HEK293 (cell line): ENCODE results near the gene NPR2.

Experiments
- BCL11B ChIP-seq: fragments of 450-650 bp; formaldehyde crosslinking; IDR thresholded peaks from 2 replicates; pipeline ENCODE4 v1.5.1; 2016; ENCODE audit warnings: low read depth, missing biosample characterization, missing genetic modification characterization
- KLF7 ChIP-seq: fragments of 450-650 bp; formaldehyde crosslinking; IDR thresholded peaks from 2 replicates; pipeline ENCODE4 v1.5.1; 2016; ENCODE audit warnings: missing biosample characterization, missing genetic modification characterization, borderline replicate concordance
- PRDM10 ChIP-seq: fragments of 450-650 bp; formaldehyde crosslinking; IDR thresholded peaks from 2 replicates; pipeline ENCODE4 v1.5.1; 2016; ENCODE audit warnings: missing biosample characterization, missing genetic modification characterization
- WT1 ChIP-seq: fragments of 450-650 bp; formaldehyde crosslinking; IDR thresholded peaks from 2 replicates; pipeline ENCODE4 v1.5.1; 2016; ENCODE audit warnings: missing biosample characterization, missing genetic modification characterization
- YY1 ChIP-seq: fragments of 450-650 bp; formaldehyde crosslinking; IDR thresholded peaks from 2 replicates; pipeline ENCODE4 v1.5.1; 2018; ENCODE audit warnings: missing biosample characterization, missing genetic modification characterization
- ZBTB11 ChIP-seq: fragments of 450-650 bp; formaldehyde crosslinking; conservative IDR thresholded peaks from 2 replicates; pipeline ENCODE4 v1.5.1; 2016; ENCODE audit warnings: low read depth, missing biosample characterization, missing genetic modification characterization
- ZNF10 ChIP-seq: fragments of 450-650 bp; formaldehyde crosslinking; IDR thresholded peaks from 2 replicates; pipeline ENCODE4 v1.5.1; 2017; ENCODE audit warnings: missing biosample characterization, missing genetic modification characterization
- ZNF157 ChIP-seq: fragments of 450-650 bp; formaldehyde crosslinking; IDR thresholded peaks from 2 replicates; pipeline ENCODE4 v1.5.1; 2016; ENCODE audit warnings: missing biosample characterization, missing genetic modification characterization
- ZNF223 ChIP-seq: fragments of 450-650 bp; formaldehyde crosslinking; IDR thresholded peaks from 2 replicates; pipeline ENCODE4 v1.5.1; 2016; ENCODE audit warnings: missing biosample characterization, missing genetic modification characterization
- ZNF280C ChIP-seq: fragments of 450-650 bp; formaldehyde crosslinking; IDR thresholded peaks from 2 replicates; pipeline ENCODE4 v1.5.1; 2016; ENCODE audit warnings: missing biosample characterization, missing genetic modification characterization
- ZNF280D ChIP-seq: fragments of 450-650 bp; formaldehyde crosslinking; IDR thresholded peaks from 2 replicates; pipeline ENCODE4 v1.5.1; 2016; ENCODE audit warnings: missing biosample characterization, missing genetic modification characterization
- ZNF292 ChIP-seq: fragments of 450-650 bp; formaldehyde crosslinking; IDR thresholded peaks from 2 replicates; pipeline ENCODE4 v1.5.1; 2016; ENCODE audit warnings: low read depth, missing biosample characterization, missing genetic modification characterization, borderline replicate concordance
- ZNF335 ChIP-seq: fragments of 450-650 bp; formaldehyde crosslinking; conservative IDR thresholded peaks from 2 replicates; pipeline ENCODE4 v1.5.1; 2016; ENCODE audit warnings: missing biosample characterization, missing genetic modification characterization
- ZNF350 ChIP-seq: fragments of 450-650 bp; formaldehyde crosslinking; IDR thresholded peaks from 2 replicates; pipeline ENCODE4 v1.5.0; 2017; ENCODE audit warnings: missing biosample characterization, mild to moderate bottlenecking, missing genetic modification characterization
- ZNF37A ChIP-seq: fragments of 450-650 bp; IDR thresholded peaks from 2 replicates; pipeline ENCODE4 v1.5.1; 2018; ENCODE audit warnings: missing biosample characterization, missing genetic modification characterization
- ZNF518A ChIP-seq: fragments of 450-650 bp; formaldehyde crosslinking; conservative IDR thresholded peaks from 2 replicates; pipeline ENCODE4 v1.5.1; 2016; ENCODE audit warnings: low read depth, missing biosample characterization, missing genetic modification characterization
- ZNF521 ChIP-seq: fragments of 450-650 bp; formaldehyde crosslinking; IDR thresholded peaks from 2 replicates; pipeline ENCODE4 v1.5.1; 2017; ENCODE audit warnings: missing biosample characterization, mild to moderate bottlenecking, missing genetic modification characterization
- ZNF560 ChIP-seq: fragments of 450-650 bp; formaldehyde crosslinking; IDR thresholded peaks from 2 replicates; pipeline ENCODE4 v1.5.1; 2017; ENCODE audit warnings: missing biosample characterization, missing genetic modification characterization, borderline replicate concordance
- ZNF626 ChIP-seq: fragments of 450-650 bp; sonication (Bioruptor Pico); formaldehyde crosslinking; IDR thresholded peaks from 2 replicates; pipeline ENCODE4 v1.5.1; 2018; ENCODE audit warnings: missing biosample characterization, missing genetic modification characterization, inconsistent platforms
- ZNF629 ChIP-seq: fragments of 450-650 bp; formaldehyde crosslinking; IDR thresholded peaks from 2 replicates; pipeline ENCODE4 v1.5.1; 2017; ENCODE audit warnings: missing biosample characterization, missing genetic modification characterization
- ZNF837 ChIP-seq: fragments of 450-650 bp; formaldehyde crosslinking; IDR thresholded peaks from 2 replicates; pipeline ENCODE4 v1.5.1; 2016; ENCODE audit warnings: missing biosample characterization, missing genetic modification characterization
- ZNF843 ChIP-seq: fragments of 450-650 bp; formaldehyde crosslinking; IDR thresholded peaks from 2 replicates; pipeline ENCODE4 v1.5.1; 2016; ENCODE audit warnings: missing biosample characterization, missing genetic modification characterization

The NPR2 gene

GRCh38 chr9:35749515-35750255 is 41.7 kb upstream of the NPR2 start (continued):
- TF ChIP-seq ZNF280D (tag by site-specific recombination), result no peak
- TF ChIP-seq ZNF521 (tag by site-specific recombination), result no peak
- 0 out of 2 replicates have a peak, but pooled peaks have one; percentile 0 for TF ChIP-seq ZNF518A
- no peak for TF ChIP-seq BCL11B (tag by site-specific recombination)
- TF ChIP-seq ZNF837 (tag by site-specific recombination), result no peak
- TF ChIP-seq ZBTB11, result no peak
- no peak for TF ChIP-seq ZNF157 (tag by site-specific recombination)
- TF ChIP-seq ZNF37A, result no peak
- TF ChIP-seq ZNF223, result no peak
- no peak for TF ChIP-seq ZNF10 (tag by site-specific recombination)
- no peak for TF ChIP-seq ZNF350 (tag by site-specific recombination)
- no peak for TF ChIP-seq PRDM10 (tag by site-specific recombination)
- TF ChIP-seq ZNF292 (tag by site-specific recombination), result no peak
- no peak for TF ChIP-seq ZNF560 (tag by site-specific recombination)
- no peak for TF ChIP-seq ZNF629 (tag by site-specific recombination)
- peak; percentile 34; the same call in 1 of the 2 replicates for TF ChIP-seq YY1 (tag by site-specific recombination)
- no peak for TF ChIP-seq ZNF843 (tag by site-specific recombination)
- peak; percentile 83 for TF ChIP-seq ZNF335 (tag by site-specific recombination)
- no peak for TF ChIP-seq KLF7 (tag by site-specific recombination)
- TF ChIP-seq ZNF280C (tag by site-specific recombination), result no peak
- no peak for TF ChIP-seq ZNF626
- TF ChIP-seq WT1 (tag by site-specific recombination), result no peak
